GM21360 (cell line): ENCODE results near the gene ARHGEF18.
"Not testable (repeated sequence)": the region's sequence is repeated elsewhere in the genome, so short reads cannot be mapped to it uniquely, and the experiment has no call there.

Experiments
- ATAC-seq: cut with Tn5 transposase; IDR thresholded peaks from one replicate; pipeline ENCODE4 v1.9.1; 2021; ENCODE audit warnings: mild to moderate bottlenecking, moderate library complexity; ENCODE audit not compliant: unreplicated experiment

ARHGEF18 gene

GRCh38 chr19:7348587-7349230 is at the start of gene ARHGEF18:
TSS of gene ARHGEF18 (plus strand) at chr19:7348937. CDS start at chr19:7362891, 13,954 bp downstream.
- no peak for ATAC-seq

GRCh38 chr19:7301525-7301924 is 47.2 kb upstream of the ARHGEF18 start:
- ATAC-seq = no peak

- no peak for ATAC-seq
Observed at GRCh38 chr19:7303470-7303869, 45.3 kb upstream of the ARHGEF18 start.

GRCh38 chr19:7304200-7304599 is 44.5 kb upstream of the ARHGEF18 start:
- ATAC-seq = no peak

- no peak for ATAC-seq
Observed at GRCh38 chr19:7307590-7308218, 41.0 kb upstream of the ARHGEF18 start.

- not testable (repeated sequence) for ATAC-seq
Observed at GRCh38 chr19:7308327-7308726, 40.4 kb upstream of the ARHGEF18 start.

- no peak for ATAC-seq
Observed at GRCh38 chr19:7311911-7312310, 36.8 kb upstream of the ARHGEF18 start.

GRCh38 chr19:7312816-7313215 is 35.9 kb upstream of the ARHGEF18 start:
- ATAC-seq = no peak

- no peak for ATAC-seq
Observed at GRCh38 chr19:7318176-7318575, 30.6 kb upstream of the ARHGEF18 start.

GRCh38 chr19:7326105-7326877 is 22.4 kb upstream of the ARHGEF18 start:
- ATAC-seq = no peak

GRCh38 chr19:7327802-7328201 is 20.9 kb upstream of the ARHGEF18 start:
- ATAC-seq = no peak

- no peak for ATAC-seq
Observed at GRCh38 chr19:7328647-7329046, 20.1 kb upstream of the ARHGEF18 start.

GRCh38 chr19:7331446-7331845 is 17.3 kb upstream of the ARHGEF18 start:
- ATAC-seq = no peak

GRCh38 chr19:7333198-7334118 is 15.3 kb upstream of the ARHGEF18 start:
- no peak for ATAC-seq

GRCh38 chr19:7336321-7336973 is 12.3 kb upstream of the ARHGEF18 start:
- no peak for ATAC-seq

- peak; percentile 50 for ATAC-seq
Observed at GRCh38 chr19:7337380-7338194, 11.2 kb upstream of the ARHGEF18 start.

- ATAC-seq = no peak
Observed at GRCh38 chr19:7340959-7341837, 7.5 kb upstream of the ARHGEF18 start.

- ATAC-seq = no peak
Observed at GRCh38 chr19:7342143-7342542, 6.6 kb upstream of the ARHGEF18 start.
